Cardiac muscle cell (in vitro differentiated cells and primary cell): ENCODE data around the gene TSPAN31. TPM values are rescaled to one million over a fixed set of nuclear protein-coding genes. Genes with fewer than 3 reads are reported as not detected.

Experiments used
- DNase-seq, 2 donors: peaks; one replicate each; pipeline versions ENCODE4 v3.0.0 to v3.0.0-alpha.2; 2010 to 2017; ENCODE audit warnings: low read depth in 1 of 2, low spot score in 1 of 2
- H3K27ac ChIP-seq: fragments of 200-600 bp; sonication (generic); 2 replicates; pipeline ENCODE4 v1.5.1; 2016
- H3K27me3 ChIP-seq: fragments of 200-600 bp; sonication (generic); 2 replicates; pipeline ENCODE4 v1.6.0; 2016; ENCODE audit warnings: control low read depth
- H3K36me3 ChIP-seq: fragments of 200-600 bp; sonication (generic); 2 replicates; pipeline ENCODE4 v1.5.1; 2016; ENCODE audit warnings: control low read depth
- H3K4me1 ChIP-seq: fragments of 200-600 bp; sonication (generic); 2 replicates; pipeline ENCODE4 v1.8.1; 2017; ENCODE audit warnings: low read depth, mild to moderate bottlenecking, mixed run types
- H3K4me3 ChIP-seq: fragments of 200-600 bp; sonication (generic); 2 replicates; pipeline ENCODE4 v1.5.1; 2016; ENCODE audit warnings: mild to moderate bottlenecking
- H3K9me3 ChIP-seq: fragments of 200-600 bp; sonication (generic); 2 replicates; pipeline ENCODE4 v1.5.1; 2017; ENCODE audit warnings: low read depth, mild to moderate bottlenecking, control low read depth
- CTCF ChIP-seq: IDR thresholded peaks from 2 replicates; pipeline ENCODE4 v1.5.1; 2012; ENCODE audit warnings: low read depth, mild to moderate bottlenecking, low read length
- polyA plus RNA-seq: library from polyadenylated mRNA; unstranded; fragments of >200 nt; fragmentation: Nextera tagmentation; extraction: Ambion mirVana; gene quantifications from 2 replicates; pipeline ENCODE4 v1.2.1, GENCODE V29; 2016
- total RNA-seq: library from RNA; depleted of rRNA; stranded (reverse); fragments of >200 nt; gene quantifications from 2 replicates; pipeline ENCODE4 v1.2.3, GENCODE V29; 2016

Gene TSPAN31
- total and polyA plus RNA-seq, 2 experiments from 2014 or later, result 65.9 to 66.3 TPM

- no peak for DNase-seq
- H3K4me3 ChIP-seq, result no peak overlapping the region
- H3K27me3 ChIP-seq, result no peaks in the 10 kb centered on the region
- H3K27ac ChIP-seq, result no peak overlapping the region
- no peaks in the 10 kb centered on the region for H3K4me1 ChIP-seq
- H3K9me3 ChIP-seq, result no peaks in the 10 kb centered on the region
- H3K36me3 ChIP-seq, result peaks cover 17% of the 10 kb centered on the region
- no peak for TF ChIP-seq CTCF
Observed at GRCh38 chr12:57716305-57716704, 28.5 kb upstream of the TSPAN31 start.

GRCh38 chr12:57717131-57717530, 27.7 kb upstream of the TSPAN31 start:
- no peak for DNase-seq
- no peak for TF ChIP-seq CTCF
- Histone ChIP-seq H3K9me3 (no peaks in the 10 kb centered on the region), H3K4me3 (no peak overlapping the region), H3K27me3 (no peaks in the 10 kb centered on the region), H3K36me3 (peaks cover 17% of the 10 kb centered on the region), H3K27ac (no peak overlapping the region), H3K4me1 (no peaks in the 10 kb centered on the region)

GRCh38 chr12:57717846-57718640, 26.8 kb upstream of the TSPAN31 start:
- no peak for DNase-seq

GRCh38 chr12:57718641-57719528, 26.0 kb upstream of the TSPAN31 start:
- peaks cover 10% of the 10 kb centered on the region for H3K27me3 ChIP-seq
- no peak for TF ChIP-seq CTCF
- DNase-seq, result no peak
- H3K9me3 ChIP-seq, result no peaks in the 10 kb centered on the region
- H3K4me3 ChIP-seq, result no peak overlapping the region
- no peaks in the 10 kb centered on the region for H3K4me1 ChIP-seq
- H3K36me3 ChIP-seq, result peaks cover 17% of the 10 kb centered on the region
- no peak overlapping the region for H3K27ac ChIP-seq

More at GRCh38 chr12:57717846-57718640, 26.8 kb upstream of the TSPAN31 start:
- no peaks in the 10 kb centered on the region for H3K4me1 ChIP-seq
- no peaks in the 10 kb centered on the region for H3K9me3 ChIP-seq
- no peak overlapping the region for H3K4me3 ChIP-seq
- H3K27me3 ChIP-seq, result peaks cover 1% of the 10 kb centered on the region
- peaks cover 17% of the 10 kb centered on the region for H3K36me3 ChIP-seq
- TF ChIP-seq CTCF, result no peak
- no peak overlapping the region for H3K27ac ChIP-seq

GRCh38 chr12:57719777-57720605, 24.8 kb upstream of the TSPAN31 start:
- peaks cover 21% of the 10 kb centered on the region for H3K27me3 ChIP-seq
- H3K4me3 ChIP-seq, result no peak overlapping the region
- no peaks in the 10 kb centered on the region for H3K9me3 ChIP-seq
- DNase-seq, result no peak
- no peak overlapping the region for H3K27ac ChIP-seq
- no peaks in the 10 kb centered on the region for H3K4me1 ChIP-seq
- no peak for TF ChIP-seq CTCF
- peaks cover 17% of the 10 kb centered on the region for H3K36me3 ChIP-seq
